Measurements from ENCODE around the gene FALEC.

Gene FALEC

DNA sequence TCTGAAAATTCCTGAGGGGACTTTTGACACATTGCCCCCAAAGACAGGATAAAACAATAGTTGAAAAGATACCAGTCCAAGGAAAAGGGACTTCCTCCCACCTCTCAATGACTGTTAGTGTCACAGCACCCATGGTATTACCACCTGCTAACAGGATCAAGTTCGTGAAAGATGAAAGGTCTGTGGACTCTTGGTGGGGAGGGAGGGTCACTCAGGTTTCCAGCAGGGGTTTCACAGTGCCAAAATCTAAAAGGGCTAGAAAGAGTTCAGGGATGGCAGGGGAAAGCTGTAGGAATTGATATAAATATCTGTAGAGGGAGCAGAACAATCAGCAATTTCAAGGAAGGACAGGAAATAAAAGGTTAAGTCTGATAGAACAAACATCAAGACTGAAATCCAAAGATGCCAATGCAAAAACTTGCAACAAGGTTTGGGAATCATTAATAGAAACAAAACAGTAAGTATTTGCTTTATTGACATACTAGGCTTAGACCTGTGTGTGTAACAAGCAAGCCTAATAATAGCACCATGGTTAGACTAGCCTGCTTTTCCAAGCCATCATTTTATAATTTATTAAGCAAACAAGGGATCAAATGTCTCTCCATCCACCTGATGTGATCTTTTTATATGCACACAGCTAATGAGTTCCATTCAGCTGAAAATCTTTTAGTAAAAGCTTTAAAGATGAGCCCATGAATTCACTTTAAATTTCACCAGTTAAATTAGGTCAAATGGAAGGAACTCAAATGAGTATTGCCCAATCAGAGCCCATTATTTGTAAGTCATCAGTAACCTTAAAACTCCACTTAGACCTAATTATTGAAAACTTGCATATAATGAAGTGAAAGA is 60.2 kb downstream of the FALEC start:
- TF ChIP-seq TAF1 (IDR thresholded peaks at IDR 0.05; ENCODE audit: borderline replicate concordance, insufficient read depth, low read length): no peak
- TF ChIP-seq FOXP2 (optimal IDR thresholded peaks at IDR 0.05; ENCODE audit: borderline replicate concordance, extremely low read depth, extremely low read length, insufficient read depth): no peak
- TF ChIP-seq, protein P1, sequence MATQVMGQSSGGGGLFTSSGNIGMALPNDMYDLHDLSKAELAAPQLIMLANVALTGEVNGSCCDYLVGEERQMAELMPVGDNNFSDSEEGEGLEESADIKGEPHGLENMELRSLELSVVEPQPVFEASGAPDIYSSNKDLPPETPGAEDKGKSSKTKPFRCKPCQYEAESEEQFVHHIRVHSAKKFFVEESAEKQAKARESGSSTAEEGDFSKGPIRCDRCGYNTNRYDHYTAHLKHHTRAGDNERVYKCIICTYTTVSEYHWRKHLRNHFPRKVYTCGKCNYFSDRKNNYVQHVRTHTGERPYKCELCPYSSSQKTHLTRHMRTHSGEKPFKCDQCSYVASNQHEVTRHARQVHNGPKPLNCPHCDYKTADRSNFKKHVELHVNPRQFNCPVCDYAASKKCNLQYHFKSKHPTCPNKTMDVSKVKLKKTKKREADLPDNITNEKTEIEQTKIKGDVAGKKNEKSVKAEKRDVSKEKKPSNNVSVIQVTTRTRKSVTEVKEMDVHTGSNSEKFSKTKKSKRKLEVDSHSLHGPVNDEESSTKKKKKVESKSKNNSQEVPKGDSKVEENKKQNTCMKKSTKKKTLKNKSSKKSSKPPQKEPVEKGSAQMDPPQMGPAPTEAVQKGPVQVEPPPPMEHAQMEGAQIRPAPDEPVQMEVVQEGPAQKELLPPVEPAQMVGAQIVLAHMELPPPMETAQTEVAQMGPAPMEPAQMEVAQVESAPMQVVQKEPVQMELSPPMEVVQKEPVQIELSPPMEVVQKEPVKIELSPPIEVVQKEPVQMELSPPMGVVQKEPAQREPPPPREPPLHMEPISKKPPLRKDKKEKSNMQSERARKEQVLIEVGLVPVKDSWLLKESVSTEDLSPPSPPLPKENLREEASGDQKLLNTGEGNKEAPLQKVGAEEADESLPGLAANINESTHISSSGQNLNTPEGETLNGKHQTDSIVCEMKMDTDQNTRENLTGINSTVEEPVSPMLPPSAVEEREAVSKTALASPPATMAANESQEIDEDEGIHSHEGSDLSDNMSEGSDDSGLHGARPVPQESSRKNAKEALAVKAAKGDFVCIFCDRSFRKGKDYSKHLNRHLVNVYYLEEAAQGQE (IDR thresholded peaks at IDR 0.05; ENCODE audit: insufficient read depth in 1 of 2, low read depth in 2 of 2, low read length in 2 of 2): no peak
- peak; percentile 35; the same call in 1 of the 2 replicates for TF ChIP-seq POLR2AphosphoS5 (IDR thresholded peaks at IDR 0.05; ENCODE audit: low read depth, low read length)
- TF ChIP-seq SIN3A (IDR thresholded peaks at IDR 0.05; ENCODE audit: borderline replicate concordance, insufficient read depth, low read length): no peak

DNA sequence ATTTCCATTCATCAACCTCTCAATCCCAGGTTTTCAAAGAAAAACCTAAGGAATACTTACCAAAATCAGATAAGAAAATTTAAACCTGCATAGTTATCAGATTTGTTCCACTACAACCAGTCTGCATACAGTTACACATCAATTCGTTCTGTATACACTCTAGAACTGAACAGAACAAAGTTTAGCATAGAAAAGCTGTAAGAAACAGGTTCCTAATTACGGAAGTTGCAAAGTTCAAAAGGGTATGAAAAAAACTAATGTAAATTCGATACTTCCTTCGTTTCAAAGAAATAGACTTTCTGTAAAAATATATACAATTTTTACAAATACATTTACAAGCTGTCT is 60.8 kb downstream of the FALEC start:
- TF ChIP-seq FOXP2 (optimal IDR thresholded peaks at IDR 0.05; ENCODE audit: borderline replicate concordance, extremely low read depth, extremely low read length, insufficient read depth) (no peak), TAF1 (IDR thresholded peaks at IDR 0.05; ENCODE audit: borderline replicate concordance, insufficient read depth, low read length) (no peak), POLR2AphosphoS5 (IDR thresholded peaks at IDR 0.05; ENCODE audit: low read depth, low read length) (no peak)
- TF ChIP-seq, protein P1 (IDR thresholded peaks at IDR 0.05; ENCODE audit: insufficient read depth in 1 of 2, low read depth in 2 of 2, low read length in 2 of 2): no peak

DNA sequence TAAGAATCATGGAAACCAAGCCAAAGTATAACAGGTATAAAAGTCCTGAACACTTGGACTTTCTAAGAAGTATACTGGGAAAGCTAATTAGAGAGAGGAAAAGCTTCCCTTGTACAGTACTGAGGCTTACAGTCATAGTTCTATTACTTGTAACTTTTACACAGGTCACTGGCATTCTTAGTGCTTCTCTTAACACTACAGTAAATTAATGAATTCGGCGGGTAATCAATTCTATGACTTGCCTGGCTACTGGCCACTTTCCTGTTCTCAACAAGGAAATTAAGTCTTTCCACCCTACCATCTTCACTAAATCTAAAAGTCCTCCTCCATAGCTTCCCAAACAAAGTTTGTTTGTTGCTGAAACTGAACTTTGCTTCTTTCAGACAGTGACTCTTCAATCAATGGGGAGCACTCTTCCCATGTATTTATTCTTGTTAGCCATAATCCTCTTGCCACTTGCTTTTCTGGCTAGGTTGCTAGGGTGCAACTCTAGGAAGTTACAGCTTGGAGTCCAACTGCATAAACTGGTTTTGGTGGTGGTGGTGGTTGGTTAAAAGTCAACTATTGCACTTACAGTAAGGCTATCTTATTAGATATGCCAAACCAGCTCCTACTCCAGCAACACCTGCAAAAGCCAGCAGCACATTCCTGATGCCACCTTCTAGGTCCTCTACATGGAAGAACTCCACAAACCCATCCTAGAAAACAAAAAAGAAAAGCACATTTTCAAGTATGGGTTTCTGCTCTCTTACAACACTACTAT is 61.4 kb downstream of the FALEC start:
- TF ChIP-seq, protein P1 (IDR thresholded peaks at IDR 0.05; ENCODE audit: insufficient read depth in 1 of 2, low read depth in 2 of 2, low read length in 2 of 2): no peak
- TF ChIP-seq FOXP2 (optimal IDR thresholded peaks at IDR 0.05; ENCODE audit: borderline replicate concordance, extremely low read depth, extremely low read length, insufficient read depth) (no peak), SIN3A (IDR thresholded peaks at IDR 0.05; ENCODE audit: borderline replicate concordance, insufficient read depth, low read length) (no peak), TAF1 (IDR thresholded peaks at IDR 0.05; ENCODE audit: borderline replicate concordance, insufficient read depth, low read length) (no peak), POLR2AphosphoS5 (IDR thresholded peaks at IDR 0.05; ENCODE audit: low read depth, low read length) (peak; percentile 49)

DNA sequence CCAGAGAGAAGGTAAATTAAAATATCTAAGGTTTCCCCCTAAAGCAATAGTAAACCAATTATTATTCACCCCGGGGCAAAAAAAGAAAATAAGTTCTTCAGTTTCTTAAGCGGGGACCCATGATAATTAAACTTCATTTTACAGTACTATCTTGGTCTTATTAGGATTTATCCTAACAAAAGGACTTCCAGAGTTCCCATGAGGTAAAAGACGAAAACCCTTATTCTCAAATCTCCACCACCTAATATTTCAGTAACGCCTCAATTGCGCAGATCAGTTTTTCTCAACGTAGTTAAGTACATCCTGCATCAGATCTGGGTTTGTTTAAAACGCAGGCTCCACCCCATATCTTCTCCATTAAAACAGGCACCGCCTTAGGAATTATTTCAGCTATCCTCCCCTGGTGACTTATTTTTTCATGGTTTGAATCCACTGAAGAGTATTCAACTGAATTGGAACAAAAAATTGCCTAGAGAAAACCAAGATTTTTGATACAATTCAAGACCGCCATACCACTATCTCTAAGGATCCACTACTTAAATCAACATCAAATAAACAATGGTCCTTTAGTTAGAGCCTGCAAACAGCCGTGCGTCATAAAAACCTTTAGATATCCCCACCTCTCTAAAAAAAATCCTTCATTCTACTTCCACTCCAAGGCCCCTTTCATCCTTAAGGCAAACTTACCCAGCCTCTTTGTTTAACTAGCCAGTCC is 62.2 kb downstream of the FALEC start:
- TF ChIP-seq POLR2AphosphoS5 (IDR thresholded peaks at IDR 0.05; ENCODE audit: low read depth, low read length) (no peak; the same call in 1 of the 2 replicates), FOXP2 (optimal IDR thresholded peaks at IDR 0.05; ENCODE audit: borderline replicate concordance, extremely low read depth, extremely low read length, insufficient read depth) (no peak), SIN3A (IDR thresholded peaks at IDR 0.05; ENCODE audit: borderline replicate concordance, insufficient read depth, low read length) (no peak), TAF1 (IDR thresholded peaks at IDR 0.05; ENCODE audit: borderline replicate concordance, insufficient read depth, low read length) (no peak)
- TF ChIP-seq, protein P1 (IDR thresholded peaks at IDR 0.05; ENCODE audit: insufficient read depth in 1 of 2, low read depth in 2 of 2, low read length in 2 of 2): no peak

Measured in PFSK-1 (cell line).